Activated CD8-positive, alpha-beta memory T cell treated with anti-CD3 and anti-CD28 coated beads, Interleukin-2, amount 50 U/mL, for 4 hours (primary cell): Measurements from ENCODE around the gene ZNF652.

ENCODE experiments used
- DNase-seq: peaks from one replicate; pipeline ENCODE4 v3.0.0-alpha.2; 2020

ZNF652 gene

DNA sequence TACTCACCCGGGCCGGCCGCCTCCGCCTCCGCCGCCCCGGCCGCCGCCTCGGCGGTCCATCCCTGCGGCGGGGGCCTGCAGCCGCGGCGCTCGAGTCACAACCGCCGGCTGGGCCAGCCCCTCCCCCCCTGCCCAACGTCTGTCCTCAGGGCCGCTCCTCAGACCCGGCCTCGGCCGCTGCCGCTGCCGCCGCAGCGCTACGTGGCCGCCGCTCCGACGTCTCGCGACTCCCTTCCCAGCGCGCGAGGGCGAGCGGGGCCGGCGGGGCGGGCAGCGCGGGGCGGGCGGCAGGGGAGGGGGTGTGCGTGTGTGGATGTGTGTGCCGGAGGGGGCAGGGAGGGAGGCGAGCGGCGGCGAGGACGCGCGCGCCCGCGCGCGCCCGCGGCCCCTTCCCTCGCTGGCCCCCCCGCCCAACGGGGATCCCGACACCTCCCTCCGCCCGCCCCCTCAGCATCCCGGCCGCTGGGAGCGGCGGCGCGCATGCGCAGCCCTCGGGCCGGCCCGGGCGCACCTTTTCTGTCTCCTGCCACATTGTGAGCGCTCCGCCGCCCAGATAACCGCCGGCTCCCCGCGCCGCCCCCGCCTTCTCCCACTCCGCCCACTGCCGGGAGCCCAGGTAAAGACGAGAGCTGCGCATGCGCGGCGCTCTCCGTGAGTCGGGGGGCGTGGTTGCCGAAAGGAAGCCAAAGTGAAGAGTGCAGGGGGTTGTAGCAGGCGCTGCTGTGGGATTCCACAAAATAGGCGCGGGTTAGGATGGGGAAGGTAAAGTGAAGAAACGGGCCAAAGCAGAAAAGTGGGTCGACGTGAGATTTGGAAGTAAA lies at the start of gene ZNF652:
Gene ZNF652 (minus strand): TSS at position 349 of the 821 bp plus-strand sequence. CDS start 44,525 bp downstream, outside the sequence.
- peak; percentile 95 for DNase-seq

DNA sequence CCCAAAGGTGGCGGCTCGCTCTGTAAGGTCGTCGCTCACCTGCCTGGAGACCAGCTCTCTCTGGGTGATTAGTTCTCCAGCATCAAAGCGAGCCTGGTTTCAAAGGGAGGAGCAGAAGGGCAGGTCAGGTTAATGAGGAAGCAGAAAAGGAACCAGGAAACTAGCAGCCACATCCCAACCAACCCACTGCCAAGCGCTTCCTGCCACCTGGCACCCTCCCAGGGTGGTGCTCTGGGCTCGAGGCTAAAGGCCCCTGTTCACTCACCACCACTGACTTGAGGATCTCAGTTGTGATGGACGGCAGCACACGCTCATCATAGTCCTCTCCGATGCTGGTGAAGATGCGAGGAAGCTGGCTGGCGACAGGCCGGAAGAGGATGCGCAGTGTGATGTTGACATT lies 47.0 kb upstream of the ZNF652 start:
- no peak for DNase-seq

DNA sequence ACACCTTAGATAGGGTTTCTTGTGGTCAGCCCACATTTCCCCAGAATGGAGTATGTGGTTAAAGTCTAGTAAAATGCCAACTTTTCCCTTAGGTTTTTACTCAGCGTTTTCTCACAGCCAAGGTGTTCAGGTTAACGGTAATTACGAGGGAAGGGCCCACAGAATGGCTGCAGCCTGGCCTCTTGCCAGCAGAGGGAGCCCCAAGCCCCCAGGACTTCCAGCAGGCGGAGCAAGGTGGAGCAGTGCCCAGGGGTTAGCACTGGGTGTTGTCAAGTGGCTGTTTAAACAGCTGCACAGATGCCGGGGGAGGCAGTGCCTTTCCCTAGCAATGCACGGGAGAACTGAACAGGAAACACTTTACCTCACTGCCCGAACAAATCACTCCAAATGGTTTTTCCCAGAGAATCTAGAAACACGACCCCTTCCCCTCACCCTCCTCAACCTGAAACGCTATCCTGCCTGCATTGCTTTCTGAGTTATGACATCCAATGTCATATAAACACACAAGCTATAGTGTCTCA lies 46.0 kb upstream of the ZNF652 start:
- peak; percentile 85 for DNase-seq

DNA sequence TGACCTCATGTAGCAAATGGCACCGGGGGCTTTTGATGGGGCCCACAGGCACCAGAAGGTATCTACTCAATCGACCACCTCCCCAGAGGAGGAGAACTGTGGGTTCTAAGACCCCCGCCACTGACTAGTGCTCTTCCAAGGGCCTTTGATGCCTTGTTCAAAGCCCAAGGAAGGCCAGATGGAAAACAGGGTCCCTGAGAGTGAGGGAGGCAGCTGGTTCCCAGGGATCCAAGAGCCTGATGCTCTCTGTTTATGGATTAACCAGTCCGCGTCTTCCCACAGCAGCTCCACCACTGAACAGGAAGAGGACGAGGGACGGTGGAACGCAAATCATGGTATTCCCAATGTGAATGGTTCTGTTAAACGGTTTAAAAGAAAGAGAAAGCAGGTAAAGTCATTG lies 45.0 kb upstream of the ZNF652 start:
- DNase-seq: no peak

DNA sequence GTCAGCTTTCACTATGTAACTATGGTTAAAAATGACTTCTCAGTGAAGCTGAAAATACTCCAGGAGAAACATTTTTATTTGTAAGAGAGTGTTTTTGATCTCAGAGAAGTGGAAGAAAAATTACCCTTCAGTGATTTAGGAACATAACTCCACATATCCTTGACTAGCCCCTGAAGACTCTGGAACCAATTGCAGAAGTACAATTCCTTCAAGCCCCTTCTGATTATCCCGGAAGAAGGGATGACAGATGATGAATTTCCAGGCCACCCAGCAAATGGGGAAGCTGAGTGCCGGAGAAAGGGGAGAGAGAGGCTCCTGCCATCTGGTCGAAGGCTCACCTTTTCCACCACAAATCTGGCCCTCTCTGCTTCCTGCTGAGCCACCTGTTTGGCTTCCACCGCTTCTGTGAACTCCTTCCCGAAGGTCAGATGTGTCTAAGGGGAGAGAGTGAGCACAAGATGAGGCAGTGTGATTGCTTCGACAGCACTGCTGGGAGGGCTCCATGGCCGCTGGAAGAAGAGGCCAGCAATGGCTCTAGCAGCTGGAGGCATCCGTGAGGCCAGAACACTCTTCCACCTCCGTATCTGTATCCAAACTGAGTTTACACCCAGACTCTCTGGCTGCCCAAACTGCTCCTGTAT lies 44.5 kb upstream of the ZNF652 start:
- DNase-seq: no peak

DNA sequence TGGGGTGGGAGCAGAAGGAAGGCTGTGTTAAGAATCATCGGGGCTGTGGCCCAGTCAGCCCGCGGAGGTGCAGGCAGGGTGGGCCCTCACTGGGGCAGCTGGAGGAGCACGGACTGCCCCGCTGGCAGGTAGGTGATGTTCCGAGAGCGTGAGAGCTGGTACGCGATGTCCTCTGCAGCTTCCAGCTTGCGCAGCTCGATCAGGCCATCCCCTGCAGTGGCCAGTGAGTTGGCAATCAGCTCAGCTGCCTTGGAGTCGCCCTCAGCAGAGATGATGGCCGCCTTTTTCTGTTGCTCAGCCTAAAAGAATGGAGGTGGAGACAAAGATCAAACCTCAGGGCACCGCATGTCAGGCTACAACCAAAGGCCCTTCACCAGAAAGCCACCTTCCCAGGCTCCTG lies 42.9 kb upstream of the ZNF652 start:
- DNase-seq: no peak

DNA sequence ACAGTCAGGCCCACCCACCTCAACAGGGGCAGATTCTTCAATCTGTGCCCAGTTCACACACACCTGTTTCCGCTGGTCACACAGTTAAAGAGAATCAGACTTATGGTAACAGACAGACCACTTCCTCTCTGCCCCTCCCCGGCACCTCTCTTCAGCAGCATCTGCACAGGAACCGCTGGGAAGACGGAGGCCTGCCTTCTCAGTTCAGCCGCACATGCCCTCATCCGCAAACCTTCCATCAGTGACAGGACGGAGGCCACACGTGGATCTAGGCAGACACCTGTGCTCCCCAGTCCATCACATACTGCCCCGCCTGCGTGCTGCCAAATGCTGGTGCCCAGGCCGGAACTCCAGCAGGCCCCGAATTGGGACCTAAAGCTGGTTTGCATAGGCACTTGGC lies 42.3 kb upstream of the ZNF652 start:
- DNase-seq: no peak

DNA sequence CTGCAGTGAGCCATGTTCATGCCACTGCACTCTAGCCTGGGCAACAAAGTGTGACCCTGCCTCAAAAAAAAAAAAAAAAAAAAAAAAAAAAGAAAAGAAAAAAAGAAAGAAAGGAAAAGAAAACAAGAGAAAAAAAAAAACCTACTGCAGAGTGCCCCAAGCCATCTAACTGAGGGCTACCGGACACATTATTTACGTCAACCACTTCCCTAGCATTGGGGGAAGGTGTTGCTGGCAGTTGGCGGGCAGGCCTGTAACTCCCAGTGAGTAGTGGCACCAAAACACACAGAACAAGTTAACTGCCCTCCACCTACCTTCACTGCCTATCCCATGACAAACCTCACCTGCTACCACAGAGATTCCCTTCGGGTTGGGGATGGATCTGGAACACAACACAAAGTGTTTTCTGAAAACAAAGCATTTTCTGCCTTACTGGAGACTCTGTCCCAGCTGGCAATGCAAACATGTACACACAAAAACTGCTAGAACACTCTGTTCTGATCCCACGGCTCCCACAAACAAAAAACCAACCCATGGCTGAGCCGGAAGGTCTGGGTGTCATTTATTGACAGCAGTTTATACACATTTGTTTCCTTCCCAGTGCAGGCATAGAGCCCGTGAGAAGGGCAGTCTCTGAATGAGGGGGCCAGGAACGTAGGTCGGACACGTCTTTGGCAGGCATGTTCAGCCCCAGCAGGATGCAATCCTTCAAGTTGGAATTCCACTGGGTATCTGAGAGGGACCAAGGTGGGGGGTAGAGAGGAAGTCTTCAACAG lies 41.7 kb upstream of the ZNF652 start:
- no peak for DNase-seq

DNA sequence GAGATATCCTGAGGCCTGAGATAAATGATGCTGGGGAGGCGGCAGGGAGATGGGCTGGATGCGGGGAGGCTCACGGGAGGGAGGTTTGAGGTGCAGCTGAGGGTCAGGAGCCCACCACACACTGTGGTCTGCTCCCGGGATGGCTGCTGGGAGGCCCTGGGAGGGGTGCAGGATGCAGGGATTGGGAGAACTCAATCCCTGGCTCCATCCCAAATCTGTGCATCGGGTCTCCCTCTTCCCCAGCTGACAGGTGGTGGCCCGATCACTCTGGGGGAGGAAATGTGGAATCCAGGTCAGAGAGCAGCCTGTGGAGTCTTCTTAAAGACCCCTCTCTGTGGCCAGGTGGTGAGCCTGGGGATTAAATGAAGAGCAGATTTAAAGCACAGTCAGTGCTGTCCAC lies 40.7 kb upstream of the ZNF652 start:
- no peak for DNase-seq

DNA sequence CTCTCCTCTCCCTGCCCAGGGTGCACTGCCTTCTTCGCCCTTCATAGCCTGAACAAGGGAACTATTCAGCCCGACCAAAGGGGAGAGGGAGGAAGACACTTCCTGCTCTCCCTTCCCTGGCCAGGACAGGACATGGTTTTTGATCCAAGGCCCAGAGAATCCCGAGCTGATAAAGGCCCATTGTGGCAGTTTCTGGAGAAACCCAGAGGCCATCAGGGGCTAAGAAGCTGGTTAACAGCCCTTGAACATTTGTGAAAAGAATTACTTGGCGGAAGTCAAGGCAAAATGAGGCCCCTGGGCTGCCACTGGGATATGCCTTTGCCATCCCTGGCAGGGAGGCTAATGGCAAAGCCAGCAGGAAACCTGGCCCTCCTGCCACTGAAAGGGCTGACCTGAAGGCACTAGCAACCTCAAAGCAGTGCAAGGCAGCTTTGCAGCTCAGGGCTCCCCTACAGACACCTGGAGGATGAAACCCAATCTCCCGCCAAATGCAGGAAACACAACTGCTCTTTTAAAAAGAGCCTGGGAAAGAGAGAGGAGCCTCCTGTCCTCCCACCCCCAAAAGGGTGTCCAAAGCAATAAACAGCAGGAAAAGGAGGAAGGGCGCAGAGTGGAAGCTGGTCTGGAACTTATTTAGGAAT lies 40.0 kb upstream of the ZNF652 start:
- DNase-seq: no peak

DNA sequence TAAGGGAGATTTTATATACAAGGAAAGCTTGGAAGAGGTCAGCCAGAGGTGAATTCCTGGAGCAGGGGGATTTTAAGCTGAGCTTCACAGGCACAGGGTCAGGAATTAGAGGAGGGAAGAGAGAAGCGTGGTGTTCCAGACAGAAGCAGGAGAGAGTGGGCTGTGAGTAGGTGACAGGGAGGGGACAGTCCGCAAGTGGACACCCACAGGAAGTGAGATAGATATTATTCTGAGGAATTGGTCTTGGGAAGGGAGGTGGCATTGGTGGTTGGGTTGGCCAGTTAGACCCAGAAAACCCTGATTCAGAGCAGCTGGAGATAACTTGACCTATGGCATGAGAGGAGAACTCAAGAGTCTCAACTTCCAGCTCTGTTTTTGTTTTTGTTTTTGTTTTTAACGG lies 37.9 kb upstream of the ZNF652 start:
- no peak for DNase-seq

DNA sequence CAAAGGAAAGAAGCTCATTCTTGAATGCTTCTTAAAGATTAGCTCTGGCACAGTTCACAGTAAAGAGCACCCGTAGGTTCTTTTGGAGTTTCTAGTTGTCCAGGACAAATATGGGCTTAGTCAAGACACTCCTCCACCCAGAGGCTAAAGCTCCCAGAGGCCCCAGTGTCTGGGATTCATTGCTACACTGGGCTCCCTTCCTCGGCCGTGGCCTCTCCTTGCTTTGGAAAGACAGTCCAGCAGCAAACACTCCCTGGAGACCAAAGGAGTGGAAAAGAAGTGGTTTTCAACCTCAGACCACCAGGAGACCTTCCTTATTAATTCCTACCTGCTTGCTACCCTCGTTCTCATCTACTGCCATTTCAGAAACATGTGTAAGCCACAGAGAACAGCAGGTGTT lies 35.5 kb upstream of the ZNF652 start:
- no peak for DNase-seq

DNA sequence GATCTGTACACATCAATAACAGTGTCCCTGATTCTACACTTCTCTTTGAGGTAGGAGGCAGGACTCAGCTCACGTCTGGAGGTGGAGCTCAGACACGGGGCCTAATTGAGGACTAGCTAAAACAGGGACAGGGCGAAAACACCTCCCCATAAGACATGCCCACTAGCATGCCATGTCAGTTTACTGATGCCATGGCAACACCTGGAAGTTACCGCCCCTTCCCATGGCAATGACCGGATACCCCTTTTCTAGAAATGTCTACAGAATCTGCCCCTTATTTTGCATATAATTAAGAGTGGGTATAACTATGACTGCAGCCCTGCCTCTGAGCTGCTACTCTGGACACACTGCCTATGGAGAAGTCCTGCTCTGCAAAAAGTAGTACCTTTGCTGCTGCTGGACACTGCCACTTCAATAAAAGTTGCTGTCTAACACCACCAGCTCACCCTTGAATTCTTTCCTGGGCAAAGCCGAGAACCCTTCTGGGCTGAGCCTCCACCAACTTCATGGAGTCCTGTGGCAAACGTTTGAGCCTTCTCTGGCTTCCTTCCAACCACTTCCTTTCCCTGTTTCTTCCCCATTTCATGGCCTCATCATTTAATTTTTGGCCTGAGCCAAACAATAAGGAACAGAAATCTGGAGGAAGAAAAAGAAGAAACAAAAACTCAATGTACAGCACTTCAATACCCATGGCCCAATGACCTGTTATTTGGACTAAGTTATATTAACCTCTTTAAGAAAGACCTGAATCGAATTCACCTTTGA lies 31.6 kb upstream of the ZNF652 start:
- no peak for DNase-seq

DNA sequence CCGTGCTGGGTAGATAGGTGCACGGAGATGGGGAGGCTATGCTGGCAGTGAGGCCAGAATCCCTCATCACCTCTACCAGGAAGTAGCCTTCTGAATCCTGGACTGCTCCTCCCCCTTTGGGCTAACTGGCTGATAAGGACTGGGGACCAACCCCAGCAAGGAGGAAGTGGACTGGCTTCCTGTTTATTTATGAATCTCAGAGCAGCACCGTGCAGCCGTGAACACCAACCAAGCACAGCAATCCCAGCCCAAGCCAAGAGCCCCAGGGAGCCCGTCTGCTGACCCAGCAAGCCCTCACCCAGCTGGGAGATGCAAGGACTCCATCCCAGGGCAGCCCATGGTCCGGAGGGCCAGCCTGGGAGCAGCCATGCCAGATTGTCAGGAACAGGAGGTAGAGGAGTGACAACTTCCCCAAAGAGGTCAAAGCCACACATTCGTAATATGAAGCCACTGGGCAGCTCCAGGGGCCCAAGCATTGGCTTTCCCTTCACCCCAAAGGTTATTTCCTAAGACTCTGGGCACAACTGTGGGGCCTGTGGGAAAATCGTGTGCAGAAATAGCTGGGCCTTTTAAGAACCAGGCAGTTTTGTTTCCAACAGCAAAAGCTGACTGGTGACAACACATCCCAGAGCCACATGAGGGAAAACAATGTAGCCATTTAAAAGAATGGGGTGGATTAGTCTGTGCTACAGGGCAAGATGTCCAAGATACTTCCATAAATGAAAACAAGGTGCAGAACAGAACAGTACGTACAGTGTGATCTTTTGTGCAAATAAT lies 28.7 kb upstream of the ZNF652 start:
- no peak for DNase-seq

DNA sequence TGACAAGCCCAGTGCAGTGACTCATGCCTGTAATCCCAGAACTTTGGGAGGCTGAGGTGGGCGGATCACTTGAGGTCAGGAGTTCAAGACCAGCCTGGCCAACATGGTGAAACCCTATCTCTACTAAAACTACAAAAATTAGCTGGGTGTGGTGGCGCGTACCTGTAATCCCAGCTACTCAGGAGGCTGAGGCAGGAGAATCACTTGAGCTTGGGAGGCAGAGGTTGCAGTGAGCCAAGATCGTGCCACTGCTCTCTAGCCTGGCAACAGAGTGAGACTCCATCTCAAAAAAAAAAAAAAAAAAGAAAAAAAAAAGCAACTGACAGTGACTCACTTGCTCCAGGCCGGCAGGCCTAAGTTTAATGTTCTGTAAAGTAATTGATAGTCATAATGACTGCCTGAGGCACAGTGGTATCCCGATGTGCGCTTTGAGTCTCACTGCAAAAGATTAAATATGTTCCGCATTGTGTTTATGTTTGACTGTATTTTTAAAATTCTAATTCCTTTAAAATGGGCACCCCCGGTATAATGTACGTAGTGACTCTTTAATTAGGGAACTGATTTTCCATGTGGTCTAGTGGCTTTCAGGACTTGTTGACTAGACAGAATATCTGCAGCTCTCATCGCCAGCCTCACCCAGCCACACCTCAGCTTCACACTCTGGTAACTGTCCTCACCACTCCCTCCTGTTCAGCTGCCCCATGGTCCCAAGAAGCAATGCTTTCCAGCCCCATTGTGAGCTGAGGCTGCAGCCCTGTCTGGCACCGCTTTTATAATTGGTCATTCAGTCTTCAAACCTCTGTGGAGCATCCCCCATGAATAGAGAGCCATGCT lies 27.7 kb upstream of the ZNF652 start:
- peak; percentile 30 for DNase-seq

DNA sequence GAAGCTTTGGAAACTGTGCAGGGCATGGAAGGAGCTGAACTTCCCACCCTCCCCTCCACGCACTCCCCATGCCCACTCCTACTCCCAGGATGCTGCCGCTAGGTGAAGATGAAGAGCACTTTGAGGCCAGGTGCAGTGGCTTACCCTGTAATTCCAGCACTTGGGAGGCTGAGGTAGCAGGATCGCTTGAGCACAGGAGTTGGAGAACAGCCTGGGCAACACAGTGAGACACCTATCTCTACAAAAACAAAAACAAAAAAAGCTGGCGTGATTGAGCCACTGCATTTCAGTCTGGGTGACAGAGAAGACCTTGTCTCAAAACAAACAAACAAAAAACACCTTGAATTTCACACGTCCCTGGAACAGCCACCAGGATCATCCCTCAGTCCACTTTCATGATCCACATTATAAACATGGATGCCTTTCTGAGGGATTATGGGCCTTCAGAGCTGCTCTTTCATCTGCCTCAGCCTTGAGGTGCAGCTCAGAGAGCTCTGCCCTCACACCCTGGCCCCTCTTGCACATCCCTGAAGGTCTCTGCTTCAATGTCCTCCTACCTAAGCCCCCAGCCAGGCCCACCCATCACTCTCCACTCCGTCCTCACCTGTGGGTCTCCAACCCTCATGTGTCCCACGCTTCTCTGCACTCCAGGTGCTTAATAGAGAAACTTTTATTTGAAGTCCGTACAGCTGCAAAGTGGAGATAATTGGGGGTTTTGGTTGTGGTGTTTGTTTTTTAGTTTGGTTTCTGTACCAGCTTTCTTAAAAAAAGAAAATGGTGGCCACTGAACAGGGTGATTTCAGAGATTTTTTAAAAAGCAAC lies 26.9 kb upstream of the ZNF652 start:
- DNase-seq: no peak

DNA sequence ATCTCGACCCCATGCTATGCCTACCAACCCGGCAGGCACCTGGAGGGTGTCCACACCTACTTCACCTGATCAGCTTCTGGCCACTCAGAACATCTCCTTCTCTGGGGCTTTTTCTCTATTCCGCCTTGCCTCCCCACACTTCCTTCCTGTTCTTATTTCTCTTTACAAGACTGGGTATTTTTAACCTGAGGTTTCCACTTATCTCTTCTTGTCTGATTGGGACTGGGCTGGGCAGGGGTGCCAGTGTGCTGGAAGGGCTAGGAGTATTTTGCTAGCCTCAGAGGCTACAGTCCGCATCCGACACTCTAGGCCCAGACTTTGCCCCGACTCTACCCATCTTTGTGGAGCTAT lies 26.2 kb upstream of the ZNF652 start:
- no peak for DNase-seq

DNA sequence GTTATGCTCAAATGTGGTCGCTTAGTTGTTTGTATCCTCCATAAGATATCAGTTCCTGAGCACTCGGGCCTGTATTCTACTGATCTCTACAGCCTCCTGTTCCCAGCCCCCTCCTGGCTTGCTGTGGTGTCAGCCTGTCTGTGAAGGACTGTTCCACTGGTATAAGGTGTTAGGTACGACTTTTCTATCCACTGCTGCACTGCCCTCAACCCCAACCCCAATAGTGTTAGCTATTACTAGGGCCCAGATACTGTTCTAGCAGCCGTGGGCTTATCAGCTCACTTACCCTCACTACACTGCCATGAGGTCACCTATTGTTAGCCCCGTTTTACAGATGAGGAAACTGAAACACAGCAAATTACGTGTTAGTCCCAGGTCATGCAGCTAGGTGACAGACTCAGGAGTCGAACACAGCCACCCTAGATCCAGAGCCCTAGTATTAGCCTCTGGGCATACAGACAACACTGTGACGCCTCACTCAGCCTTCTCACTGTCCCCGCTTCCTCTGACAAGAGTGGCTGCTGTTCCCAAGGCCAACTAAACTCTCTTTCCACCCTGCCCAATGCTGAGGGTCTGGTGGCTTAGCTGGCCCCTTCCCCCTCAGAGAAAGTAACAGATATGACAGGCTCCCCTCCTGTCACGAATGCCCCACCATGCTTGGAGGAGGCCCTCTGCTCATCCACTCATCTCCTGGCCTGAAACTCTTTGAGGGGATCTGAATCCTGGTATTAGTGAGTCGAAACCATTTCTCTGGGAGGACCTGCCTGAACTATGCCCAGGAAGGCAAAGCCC lies 25.6 kb upstream of the ZNF652 start:
- peak; percentile 25 for DNase-seq

DNA sequence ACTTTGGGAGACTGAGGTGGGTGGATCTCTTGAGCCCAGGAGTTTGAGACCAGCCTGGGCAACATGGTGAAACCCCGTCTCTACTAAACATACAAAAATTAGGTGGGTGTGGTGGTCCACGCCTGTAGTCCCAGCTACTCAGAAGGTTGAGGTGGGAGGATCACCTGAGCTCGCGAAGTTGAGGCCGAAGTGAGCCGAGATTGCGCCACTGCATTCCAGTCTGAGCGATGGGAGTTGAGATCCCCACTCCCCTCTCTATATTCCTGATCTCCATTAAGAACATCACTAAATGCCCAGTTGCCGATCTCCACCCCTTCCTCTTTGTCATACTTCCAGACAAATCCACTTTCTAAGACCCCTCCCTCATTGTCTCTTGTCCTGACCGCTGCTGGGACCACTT lies 24.3 kb upstream of the ZNF652 start:
- no peak for DNase-seq
